Measurements from ENCODE around the gene SLC37A3. TPM values are rescaled to one million over a fixed set of nuclear protein-coding genes. Genes with fewer than 3 reads are reported as not detected.
"Not testable (repeated sequence)": the region's sequence is repeated elsewhere in the genome, so short reads cannot be mapped to it uniquely, and the experiment has no call there.

Gene SLC37A3
- total RNA-seq, 4 donors from 2014 or later, result 28.7 to 36.2 (median 29.9) TPM

- WGBS, 2 donors, result 19 to 20% methylated on average over 16 of the region's 16 CpGs
- intact Hi-C loops (cut with DNase I; ENCODE audit: low total_unique reads), result loop anchor here (10.0 kb wide), 1 partner anchor 152 kb away; the partner anchor contains the start of gene KDM7A
- H3K4me3 ChIP-seq (ENCODE audit: low read depth, poor library complexity, severe bottlenecking), result no peak overlapping the region
Measured at GRCh38 chr7:140326116-140326928, 72.0 kb downstream of the SLC37A3 start.

DNA sequence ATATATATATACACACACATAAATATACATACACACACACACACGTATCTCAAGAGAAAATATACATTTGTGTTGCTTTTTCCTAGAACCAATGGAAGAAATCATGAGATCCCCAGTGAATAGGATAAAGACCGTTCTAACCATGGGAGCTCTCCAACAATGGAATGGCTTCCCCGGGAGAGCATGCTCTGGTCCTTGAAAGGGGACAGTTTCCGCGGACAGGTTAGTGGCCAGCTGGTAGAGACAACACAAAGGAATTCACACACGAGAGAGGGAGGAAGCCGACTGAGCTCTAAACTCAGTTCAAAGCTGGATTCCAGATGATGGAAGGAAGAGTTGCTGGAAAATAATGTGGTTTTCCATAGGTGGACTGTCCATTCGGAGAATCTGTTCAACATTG, 72.7 kb downstream of the SLC37A3 start:
- DNase-seq (ENCODE audit: low spot score in 2 of 2), result no peak
- WGBS, 2 donors, result 69 to 75% methylated on average over 8 of the region's 8 CpGs
- H3K4me3 ChIP-seq (ENCODE audit: low read depth, poor library complexity, severe bottlenecking), result no peak overlapping the region
- intact Hi-C loops (cut with DNase I; ENCODE audit: low total_unique reads), result loop anchor here (10.0 kb wide), 1 partner anchor 151 kb away; the partner anchor contains the start of gene KDM7A
- no peak for TF ChIP-seq POLR2A (IDR thresholded peaks at IDR 0.05)
- no peak for TF ChIP-seq CTCF (IDR thresholded peaks at IDR 0.05)

More at GRCh38 chr7:140326116-140326928, 72.0 kb downstream of the SLC37A3 start:
- TF ChIP-seq CTCF (IDR thresholded peaks at IDR 0.05) (no peak), POLR2A (IDR thresholded peaks at IDR 0.05) (no peak)
- peak; percentile 72 to 91 for DNase-seq (ENCODE audit: low spot score in 2 of 2)

GRCh38 chr7:140324714-140325113, 73.6 kb downstream of the SLC37A3 start:
- no peak for DNase-seq (ENCODE audit: low spot score in 2 of 2)
- no peak overlapping the region for H3K4me3 ChIP-seq (ENCODE audit: low read depth, poor library complexity, severe bottlenecking)
- TF ChIP-seq CTCF (IDR thresholded peaks at IDR 0.05) (no peak), POLR2A (IDR thresholded peaks at IDR 0.05) (no peak)
- WGBS, 2 donors, result 92 to 98% methylated on average over 2 of the region's 2 CpGs
- intact Hi-C loops (cut with DNase I; ENCODE audit: low total_unique reads), result loop anchor here (10.0 kb wide), 1 partner anchor 150 kb away; the partner anchor contains the start of gene KDM7A

- intact Hi-C loops (cut with DNase I; ENCODE audit: low total_unique reads), result loop anchor here (10.0 kb wide), 1 partner anchor 148 kb away; the partner anchor contains the start of gene KDM7A
- no peak overlapping the region for H3K4me3 ChIP-seq (ENCODE audit: low read depth, poor library complexity, severe bottlenecking)
- TF ChIP-seq CTCF (IDR thresholded peaks at IDR 0.05), result no peak
- TF ChIP-seq POLR2A (IDR thresholded peaks at IDR 0.05), result no peak
- DNase-seq (ENCODE audit: low spot score in 2 of 2), result no peak
- WGBS, 2 donors, result 80 to 83% methylated on average over 6 of the region's 6 CpGs
Measured at GRCh38 chr7:140322759-140323158, 75.6 kb downstream of the SLC37A3 start.

DNA sequence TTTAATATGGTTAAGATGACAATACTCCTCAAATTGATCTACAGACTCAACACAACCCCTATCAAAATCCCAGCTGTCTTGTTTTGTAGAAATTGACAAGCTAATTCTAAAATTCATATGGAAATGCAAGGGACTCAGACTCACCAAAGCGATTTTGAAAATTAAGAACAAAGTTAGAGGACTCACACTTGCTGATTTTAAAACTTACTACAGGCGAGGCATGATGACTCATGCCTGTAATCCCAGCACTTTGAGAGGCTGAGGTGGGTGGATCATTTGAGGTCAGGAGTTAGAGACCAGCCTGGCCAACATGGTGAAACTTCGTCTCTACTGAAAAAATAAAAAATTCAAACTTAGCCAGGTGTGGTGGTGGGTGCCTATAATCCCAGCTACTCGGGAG, 78.3 kb downstream of the SLC37A3 start:
- 86 to 91% methylated on average over 4 of the region's 4 CpGs for WGBS, 2 donors
- not testable (repeated sequence) for DNase-seq (ENCODE audit: low spot score in 2 of 2); H3K4me3 ChIP-seq (ENCODE audit: low read depth, poor library complexity, severe bottlenecking)
- intact Hi-C loops (cut with DNase I; ENCODE audit: low total_unique reads), result loop anchor here (10.0 kb wide), 1 partner anchor 145 kb away; the partner anchor contains the start of gene KDM7A

- TF ChIP-seq CTCF (IDR thresholded peaks at IDR 0.05), result no peak
- no peak for TF ChIP-seq POLR2A (IDR thresholded peaks at IDR 0.05)
- WGBS, 2 donors, result 92 to 94% methylated on average over 7 of the region's 7 CpGs
- no peak for DNase-seq (ENCODE audit: low spot score in 2 of 2)
- intact Hi-C loops (cut with DNase I; ENCODE audit: low total_unique reads), result loop anchor here (10.0 kb wide), 1 partner anchor 93 kb away; no protein-coding TSS in a partner anchor
- H3K4me3 ChIP-seq (ENCODE audit: low read depth, poor library complexity, severe bottlenecking), result no peak overlapping the region
Measured at GRCh38 chr7:140317999-140318398, 80.3 kb downstream of the SLC37A3 start.
